DND-41 (cell line): ENCODE results near the gene PITHD1.

Experiments
- ATAC-seq: fragments of 200-7000 bp; cut with Tn5 transposase; 3 replicates; pipeline ENCODE4 v1.9.1; 2021; ENCODE audit warnings: low read depth; ENCODE audit not compliant: insufficient read depth
- DNase-seq: peaks from one replicate; pipeline ENCODE4 v3.0.0-alpha.2; 2020
- H2AFZ ChIP-seq: 2 replicates; pipeline ENCODE4 v1.6.0; 2012; ENCODE audit warnings: low read depth, low read length
- H3K27ac ChIP-seq: 2 replicates; pipeline ENCODE4 v1.5.1; 2012; ENCODE audit warnings: low read length, inconsistent platforms
- H3K27me3 ChIP-seq: fragments of 200-600 bp; sonication (generic); 2 replicates; pipeline ENCODE4 v1.6.0; 2012; ENCODE audit warnings: low read length, mild to moderate bottlenecking, inconsistent platforms; ENCODE audit not compliant: insufficient read depth, poor library complexity
- H3K36me3 ChIP-seq: 2 replicates; pipeline ENCODE4 v1.5.1; 2012; ENCODE audit warnings: low read length, inconsistent platforms; ENCODE audit not compliant: insufficient read depth
- H3K4me1 ChIP-seq: 2 replicates; pipeline ENCODE4 v1.5.1; 2012; ENCODE audit warnings: mild to moderate bottlenecking, low read length; ENCODE audit not compliant: insufficient read depth
- H3K4me2 ChIP-seq: 2 replicates; pipeline ENCODE4 v1.6.0; 2012; ENCODE audit warnings: mild to moderate bottlenecking, moderate library complexity, low read length, inconsistent platforms; ENCODE audit not compliant: insufficient read depth
- H3K4me3 ChIP-seq, 2 experiments: fragments of 200-600 bp in 1 of 2; shearing (Covaris generic) in 1 of 2; 2 replicates each; pipeline ENCODE4 v1.5.1; 2012 to 2016; ENCODE audit warnings: inconsistent platforms in 2 of 2, low read length in 2 of 2, mild to moderate bottlenecking in 2 of 2, low read depth in 1 of 2, moderate library complexity in 1 of 2
- H3K79me2 ChIP-seq: 2 replicates; pipeline ENCODE4 v1.6.0; 2012; ENCODE audit warnings: low read length, inconsistent platforms; ENCODE audit not compliant: insufficient read depth
- H3K9ac ChIP-seq: 2 replicates; pipeline ENCODE4 v1.6.0; 2012; ENCODE audit warnings: low read depth, mild to moderate bottlenecking, inconsistent platforms, low read length, moderate library complexity
- H3K9me3 ChIP-seq: 2 replicates; pipeline ENCODE4 v1.5.1; 2012; ENCODE audit warnings: low read length, moderate library complexity, mild to moderate bottlenecking, inconsistent platforms; ENCODE audit not compliant: insufficient read depth, severe bottlenecking
- H4K20me1 ChIP-seq: 2 replicates; pipeline ENCODE4 v1.6.0; 2012; ENCODE audit warnings: low read length; ENCODE audit not compliant: insufficient read depth
- CTCF ChIP-seq: IDR thresholded peaks from 2 replicates; pipeline ENCODE4 v1.5.1; 2012; ENCODE audit warnings: borderline replicate concordance, low read length, moderate library complexity, mild to moderate bottlenecking; ENCODE audit not compliant: poor library complexity, severe bottlenecking; ENCODE audit errors: extremely low read depth
- EZH2 ChIP-seq: IDR thresholded peaks from 3 replicates; pipeline ENCODE4 v1.6.1; 2012; ENCODE audit warnings: borderline replicate concordance, low read depth, mild to moderate bottlenecking, moderate library complexity, low read length, inconsistent platforms; ENCODE audit not compliant: severe bottlenecking

PITHD1 gene

DNA sequence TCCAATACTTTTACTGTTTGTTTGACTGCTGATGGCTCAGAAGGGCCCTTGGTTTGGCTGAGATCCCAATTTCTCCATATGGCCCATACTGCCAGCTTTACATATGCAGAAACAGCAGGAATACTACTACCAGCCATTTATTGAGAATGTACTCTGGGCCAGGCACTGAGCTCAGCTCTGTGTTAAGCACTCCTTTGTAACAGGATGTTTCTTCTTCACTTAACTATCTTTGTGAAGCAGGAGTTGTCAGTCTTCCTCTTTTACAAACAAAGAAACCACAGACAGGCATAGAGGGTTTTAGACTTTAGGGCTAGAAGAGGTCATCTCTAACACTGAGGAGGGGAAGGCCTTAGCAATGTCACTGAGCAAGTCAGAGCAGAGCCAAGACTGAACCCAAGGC is 38.7 kb downstream of the PITHD1 start:
- TF ChIP-seq EZH2 (no peak), CTCF (no peak)
- no peak overlapping the region for H3K9ac ChIP-seq
- no peaks in the 10 kb centered on the region for H3K79me2 ChIP-seq
- H3K36me3 ChIP-seq, result peaks cover 36% of the 10 kb centered on the region
- H3K9me3 ChIP-seq, result no peaks in the 10 kb centered on the region
- no peaks in the 10 kb centered on the region for H4K20me1 ChIP-seq
- DNase-seq, result no peak
- no peak overlapping the region for H3K4me3 ChIP-seq
- H3K4me2 ChIP-seq, result no peak overlapping the region
- no peak for ATAC-seq
- H2AFZ ChIP-seq, result no peak overlapping the region
- no peaks in the 10 kb centered on the region for H3K27me3 ChIP-seq
- no peak overlapping the region for H3K27ac ChIP-seq
- no peaks in the 10 kb centered on the region for H3K4me1 ChIP-seq

- ATAC-seq, result no peak
- no peak overlapping the region for H2AFZ ChIP-seq
Observed at GRCh38 chr1:23817633-23818032, 39.4 kb downstream of the PITHD1 start.

GRCh38 chr1:23823767-23824166 is 45.5 kb downstream of the PITHD1 start:
- H3K4me2 ChIP-seq, result peak overlapping the region; percentile 86
- peaks cover 15% of the 10 kb centered on the region for H3K79me2 ChIP-seq
- H3K27me3 ChIP-seq, result no peaks in the 10 kb centered on the region
- peaks cover 20% of the 10 kb centered on the region for H3K4me1 ChIP-seq
- peak overlapping the region in 1 of 2 experiments; percentile 91; a peak in 3 of 4 replicates for H3K4me3 ChIP-seq
- ATAC-seq (no peak), DNase-seq (no peak)
- H3K9ac ChIP-seq, result peak overlapping the region; percentile 88; the same call in 1 of the 2 replicates
- H2AFZ ChIP-seq, result no peak overlapping the region
- H4K20me1 ChIP-seq, result no peaks in the 10 kb centered on the region
- 0 out of 2 replicates have a peak overlapping the region, but pooled peaks have one; percentile 4 for H3K27ac ChIP-seq
- H3K36me3 ChIP-seq, result no peaks in the 10 kb centered on the region
- TF ChIP-seq EZH2 (no peak), CTCF (no peak)
- H3K9me3 ChIP-seq, result no peaks in the 10 kb centered on the region

More at GRCh38 chr1:23817633-23818032, 39.4 kb downstream of the PITHD1 start:
- Histone ChIP-seq H3K4me2 (no peak overlapping the region), H3K27ac (no peak overlapping the region), H3K4me1 (no peaks in the 10 kb centered on the region), H3K79me2 (no peaks in the 10 kb centered on the region), H3K9ac (no peak overlapping the region), H4K20me1 (no peaks in the 10 kb centered on the region), H3K27me3 (no peaks in the 10 kb centered on the region), H3K36me3 (peaks cover 32% of the 10 kb centered on the region), H3K4me3 (no peak overlapping the region), H3K9me3 (no peaks in the 10 kb centered on the region)
- TF ChIP-seq EZH2 (no peak), CTCF (no peak)
- DNase-seq, result no peak

GRCh38 chr1:23824711-23825075 is 46.5 kb downstream of the PITHD1 start:
- Histone ChIP-seq H3K9me3 (no peaks in the 10 kb centered on the region), H3K4me2 (peak overlapping the region; percentile 86), H2AFZ (peak overlapping the region; percentile 86), H3K36me3 (no peaks in the 10 kb centered on the region), H3K27me3 (no peaks in the 10 kb centered on the region), H3K4me3 (peak overlapping the region; percentile 89 to 91), H3K9ac (peak overlapping the region; percentile 88), H3K79me2 (peaks cover 15% of the 10 kb centered on the region), H3K4me1 (peaks cover 20% of the 10 kb centered on the region), H3K27ac (peak overlapping the region; percentile 87), H4K20me1 (no peaks in the 10 kb centered on the region)
- TF ChIP-seq CTCF (no peak), EZH2 (no peak)
- ATAC-seq (no peak), DNase-seq (no peak)
